Upper lobe of left lung (tissue), 6 donors: Measurements from ENCODE around the gene CTSG. TPM values are rescaled to one million over a fixed set of nuclear protein-coding genes. Genes with fewer than 3 reads are reported as not detected.
A peak's percentile ranks its signal among the peaks of the same experiment; 100 is the strongest.

ENCODE experiments used
- ATAC-seq, 2 donors: fragments of 200-7000 bp; cut with Tn5 transposase; one replicate each; pipeline ENCODE4 v1.9.1; 2022; ENCODE audit warnings: mild to moderate bottlenecking in 2 of 2, moderate library complexity in 2 of 2; ENCODE audit not compliant: low FRiP score in 2 of 2
- DNase-seq, 2 donors: peaks; one replicate each; pipeline ENCODE4 v3.0.0-alpha.2; 2019 to 2020
- H3K27ac ChIP-seq, 4 donors: fragments of 200-600 bp; sonication (generic); one replicate each; pipeline ENCODE4 v1.5.1; 2016 to 2019
- H3K27me3 ChIP-seq, 4 donors: fragments of 200-600 bp; sonication (generic); one replicate each; pipeline ENCODE4 v1.5.1; 2017 to 2019
- H3K36me3 ChIP-seq, 4 donors: fragments of 200-600 bp; sonication (generic); one replicate each; pipeline ENCODE4 v1.5.1; 2016 to 2019
- H3K4me1 ChIP-seq, 4 donors: fragments of 200-600 bp; sonication (generic); one replicate each; pipeline ENCODE4 v1.5.1; 2018 to 2019
- H3K4me3 ChIP-seq, 4 donors: fragments of 200-600 bp; sonication (generic); one replicate each; pipeline ENCODE4 v1.5.1; 2017 to 2019; ENCODE audit warnings: mild to moderate bottlenecking in 2 of 4, moderate library complexity in 1 of 4
- H3K9me3 ChIP-seq, 4 donors: fragments of 200-600 bp; sonication (generic); one replicate each; pipeline ENCODE4 v1.5.1; 2018 to 2019
- CTCF ChIP-seq, 6 experiments: fragments of 450-650 bp in 4 of 6; fragments of 200-600 bp in 2 of 6; sonication (generic) in 2 of 6; IDR thresholded peaks; one replicate each; pipeline ENCODE4 v1.5.1; 2016 to 2019; ENCODE audit warnings: antibody characterized with exemption in 6 of 6
- EP300 ChIP-seq, 4 donors: sonication (generic); formaldehyde crosslinking; IDR thresholded peaks; one replicate each; pipeline ENCODE4 v1.5.1; 2017; ENCODE audit warnings: antibody characterized with exemption in 4 of 4, control low read depth in 2 of 4
- POLR2A ChIP-seq, 4 donors: fragments of 450-650 bp; IDR thresholded peaks; one replicate each; pipeline ENCODE4 v1.5.1; 2016 to 2017; ENCODE audit warnings: antibody characterized with exemption in 4 of 4, mild to moderate bottlenecking in 2 of 4
- POLR2AphosphoS5 ChIP-seq, 2 donors: sonication (generic); formaldehyde crosslinking; IDR thresholded peaks; one replicate each; pipeline ENCODE4 v1.5.1; 2017; ENCODE audit warnings: antibody characterized with exemption in 2 of 2
- WGBS, 2 donors: methylation state at CpG; one replicate each; pipeline ENCODE4 v1.1.5; 2017 to 2018; 5-methylcytosine and 5-hydroxymethylcytosine counted together
- total RNA-seq, 6 donors: library from RNA; depleted of rRNA in 4 of 6; stranded (reverse); fragments of >200 nt in 4 of 6; gene quantifications; one replicate each; pipeline versions ENCODE4 v1.1.0 to v1.2.1, GENCODE V29; 2016 to 2021
- donor health status: DM: no; HTN: no; CAD: no; lungs with moderate emphysema.
- donor health status: DM: no; HTN: yes; CAD: no; lungs with severe emphysema.

Gene CTSG
- total RNA-seq, 6 donors from 2014 or later, result 0.89 to 20.9 (median 3.7) TPM; not detected in 2

- Histone ChIP-seq H3K9me3 (no peaks in the 10 kb centered on the region), H3K27ac (no peak overlapping the region), H3K4me3 (no peak overlapping the region), H3K27me3 (no peaks in the 10 kb centered on the region), H3K36me3 (no peaks in the 10 kb centered on the region), H3K4me1 (no peaks in the 10 kb centered on the region)
- 77 to 81% methylated on average over 2 of the region's 2 CpGs for WGBS, 2 donors
- no peak for ATAC-seq
- no peak for TF ChIP-seq POLR2AphosphoS5 (IDR thresholded peaks at IDR 0.05)
- no peak for TF ChIP-seq POLR2A (IDR thresholded peaks at IDR 0.05)
- no peak for TF ChIP-seq CTCF (IDR thresholded peaks at IDR 0.05)
- no peak for TF ChIP-seq EP300 (IDR thresholded peaks at IDR 0.05)
- DNase-seq, result no peak
These were observed 2.5 kb upstream of the CTSG start for GRCh38 chr14:24578558-24578957.

GRCh38 chr14:24576771-24577170 lies 721 bp upstream of the CTSG start:
- ATAC-seq, result peak in 1 of 2 donors; percentile 16

GRCh38 chr14:24574206-24574774 lies 1.8 kb downstream of the CTSG start:
- TF ChIP-seq CTCF (IDR thresholded peaks at IDR 0.05) (no peak), POLR2AphosphoS5 (IDR thresholded peaks at IDR 0.05) (no peak), EP300 (IDR thresholded peaks at IDR 0.05) (no peak)
- DNase-seq (peak in 1 of 2 donors; percentile 50), ATAC-seq (peak in 1 of 2 donors; percentile 56)
- Histone ChIP-seq H3K36me3 (no peaks in the 10 kb centered on the region), H3K9me3 (no peaks in the 10 kb centered on the region), H3K27ac (no peak overlapping the region), H3K4me3 (no peak overlapping the region), H3K27me3 (no peaks in the 10 kb centered on the region), H3K4me1 (no peaks in the 10 kb centered on the region)
- 75 to 84% methylated on average over 23 to 26 of the region's 27 CpGs for WGBS, 2 donors

More at GRCh38 chr14:24576771-24577170, 721 bp upstream of the CTSG start:
- Histone ChIP-seq H3K36me3 (no peaks in the 10 kb centered on the region), H3K27ac (no peak overlapping the region), H3K4me1 (no peaks in the 10 kb centered on the region), H3K9me3 (no peaks in the 10 kb centered on the region), H3K4me3 (no peak overlapping the region), H3K27me3 (no peaks in the 10 kb centered on the region)
- WGBS, 2 donors, result 62 to 84% methylated on average over 5 of the region's 5 CpGs
- no peak for DNase-seq
- TF ChIP-seq POLR2AphosphoS5 (IDR thresholded peaks at IDR 0.05) (no peak), EP300 (IDR thresholded peaks at IDR 0.05) (no peak), POLR2A (IDR thresholded peaks at IDR 0.05) (no peak), CTCF (IDR thresholded peaks at IDR 0.05) (no peak)

- ATAC-seq (peak in 1 of 2 donors; percentile 26), DNase-seq (no peak)
- Histone ChIP-seq H3K27ac (no peak overlapping the region), H3K27me3 (no peaks in the 10 kb centered on the region), H3K9me3 (peaks cover 0 to 23% (median 7%) of the 10 kb centered on the region in 4 donors), H3K36me3 (no peaks in the 10 kb centered on the region), H3K4me1 (no peaks in the 10 kb centered on the region), H3K4me3 (no peak overlapping the region)
- WGBS, 2 donors, result 70 to 93% methylated on average over 2 of the region's 2 CpGs
- TF ChIP-seq POLR2A (IDR thresholded peaks at IDR 0.05), result no peak
- TF ChIP-seq POLR2AphosphoS5 (IDR thresholded peaks at IDR 0.05), result no peak
- TF ChIP-seq CTCF (IDR thresholded peaks at IDR 0.05), result no peak
- no peak for TF ChIP-seq EP300 (IDR thresholded peaks at IDR 0.05)
These were observed 9.7 kb downstream of the CTSG start for GRCh38 chr14:24566318-24566717.

GRCh38 chr14:24565766-24566165 lies 10.3 kb downstream of the CTSG start:
- WGBS, 2 donors, result 72 to 75% methylated on average over 2 of the region's 2 CpGs
- no peak overlapping the region for H3K4me3 ChIP-seq
- H3K36me3 ChIP-seq, result no peaks in the 10 kb centered on the region
- no peaks in the 10 kb centered on the region for H3K4me1 ChIP-seq
- TF ChIP-seq EP300 (IDR thresholded peaks at IDR 0.05), result no peak
- TF ChIP-seq CTCF (IDR thresholded peaks at IDR 0.05), result no peak
- TF ChIP-seq POLR2AphosphoS5 (IDR thresholded peaks at IDR 0.05), result no peak
- no peak for TF ChIP-seq POLR2A (IDR thresholded peaks at IDR 0.05)
- no peak for ATAC-seq
- H3K27me3 ChIP-seq, result no peaks in the 10 kb centered on the region
- H3K27ac ChIP-seq, result no peak overlapping the region
- DNase-seq, result no peak
- peaks cover 0 to 23% (median 7%) of the 10 kb centered on the region in 4 donors for H3K9me3 ChIP-seq
